ENCODE results near the gene WWOX. TPM values are rescaled to one million over a fixed set of nuclear protein-coding genes. Genes with fewer than 3 reads are reported as not detected.

WWOX gene
- total and polyA plus RNA-seq, 2 of the 8 experiments (the other 6 are each of a cell fraction or from before 2014, with no cell fraction given): 5.4 to 16.7 TPM

DNA sequence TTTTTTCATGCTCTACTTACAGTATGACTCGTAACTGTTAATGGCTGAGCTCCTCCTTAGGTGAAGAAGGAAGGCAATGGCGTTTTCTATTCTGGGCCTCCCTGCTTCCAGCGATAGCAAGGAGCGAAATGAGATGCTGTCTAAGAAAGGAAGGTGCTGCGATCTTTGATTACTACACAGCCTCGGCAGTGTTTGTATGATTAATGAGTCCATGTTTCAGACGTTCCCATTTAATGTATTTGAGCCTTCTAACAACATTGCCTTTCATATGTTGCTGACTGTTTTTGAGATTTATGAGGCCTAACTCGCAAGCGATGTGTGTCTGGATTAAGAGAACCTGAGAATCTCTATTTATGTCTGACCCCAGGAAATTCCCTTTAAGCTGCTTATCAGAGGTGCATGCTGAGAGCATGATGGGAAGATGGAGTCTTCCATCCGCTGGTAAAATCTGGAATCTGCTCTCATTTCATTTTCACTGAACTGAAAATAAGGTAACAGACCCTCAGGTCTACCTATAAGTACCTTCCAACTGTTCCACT lies 403.4 kb downstream of the WWOX start:
- no peaks in the 10 kb centered on the region for H3K9me3 ChIP-seq (ENCODE audit: insufficient read depth in 2 of 2, low read depth in 1 of 2, low read length in 1 of 2)
- TF ChIP-seq, protein P1, sequence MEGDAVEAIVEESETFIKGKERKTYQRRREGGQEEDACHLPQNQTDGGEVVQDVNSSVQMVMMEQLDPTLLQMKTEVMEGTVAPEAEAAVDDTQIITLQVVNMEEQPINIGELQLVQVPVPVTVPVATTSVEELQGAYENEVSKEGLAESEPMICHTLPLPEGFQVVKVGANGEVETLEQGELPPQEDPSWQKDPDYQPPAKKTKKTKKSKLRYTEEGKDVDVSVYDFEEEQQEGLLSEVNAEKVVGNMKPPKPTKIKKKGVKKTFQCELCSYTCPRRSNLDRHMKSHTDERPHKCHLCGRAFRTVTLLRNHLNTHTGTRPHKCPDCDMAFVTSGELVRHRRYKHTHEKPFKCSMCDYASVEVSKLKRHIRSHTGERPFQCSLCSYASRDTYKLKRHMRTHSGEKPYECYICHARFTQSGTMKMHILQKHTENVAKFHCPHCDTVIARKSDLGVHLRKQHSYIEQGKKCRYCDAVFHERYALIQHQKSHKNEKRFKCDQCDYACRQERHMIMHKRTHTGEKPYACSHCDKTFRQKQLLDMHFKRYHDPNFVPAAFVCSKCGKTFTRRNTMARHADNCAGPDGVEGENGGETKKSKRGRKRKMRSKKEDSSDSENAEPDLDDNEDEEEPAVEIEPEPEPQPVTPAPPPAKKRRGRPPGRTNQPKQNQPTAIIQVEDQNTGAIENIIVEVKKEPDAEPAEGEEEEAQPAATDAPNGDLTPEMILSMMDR (IDR thresholded peaks at IDR 0.05; ENCODE audit: control extremely low read depth in 1 of 3, insufficient read depth in 1 of 3, low read depth in 1 of 3, low read length in 3 of 3): no peak
- TF ChIP-seq GTF2F1 (IDR thresholded peaks at IDR 0.05; ENCODE audit: borderline replicate concordance, low read depth, low read length) (no peak), YY1 (IDR thresholded peaks at IDR 0.05; ENCODE audit: low read depth, low read length) (no peak), SIRT6 (IDR thresholded peaks at IDR 0.05; ENCODE audit: low read length) (no peak), TAF1 (IDR thresholded peaks at IDR 0.05; ENCODE audit: low read depth, low read length) (no peak), HDAC2 (IDR thresholded peaks at IDR 0.05; ENCODE audit: borderline replicate concordance in 1 of 2, low read depth in 2 of 2, low read length in 2 of 2) (no peak), TEAD4 (IDR thresholded peaks at IDR 0.05; ENCODE audit: low read depth, low read length) (no peak), POU5F1 (IDR thresholded peaks at IDR 0.05; ENCODE audit: low read depth, low read length) (no peak), SUZ12 (IDR thresholded peaks at IDR 0.05; ENCODE audit: low read length) (no peak), JUN (IDR thresholded peaks at IDR 0.05; ENCODE audit: low read depth, low read length) (no peak)
- TF ChIP-seq, protein P2, sequence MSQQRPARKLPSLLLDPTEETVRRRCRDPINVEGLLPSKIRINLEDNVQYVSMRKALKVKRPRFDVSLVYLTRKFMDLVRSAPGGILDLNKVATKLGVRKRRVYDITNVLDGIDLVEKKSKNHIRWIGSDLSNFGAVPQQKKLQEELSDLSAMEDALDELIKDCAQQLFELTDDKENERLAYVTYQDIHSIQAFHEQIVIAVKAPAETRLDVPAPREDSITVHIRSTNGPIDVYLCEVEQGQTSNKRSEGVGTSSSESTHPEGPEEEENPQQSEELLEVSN (IDR thresholded peaks at IDR 0.05): no peak

More for the DNA sequence above, 403.4 kb downstream of the WWOX start:
- DNase-seq (ENCODE audit: low read depth in 1 of 2, low spot score in 2 of 2) (no peak), FAIRE-seq (no peak)
- Histone ChIP-seq H2AK5ac (ENCODE audit: low read depth, low read length) (no peak overlapping the region), H3K4me1 (replicated peaks in 1 of 4; ENCODE audit: control insufficient read depth in 3 of 4, insufficient read depth in 4 of 4, low read length in 3 of 4) (no peaks in the 10 kb centered on the region; a peak in 1 of 7 replicates), H2BK5ac (ENCODE audit: low read depth, low read length) (no peak overlapping the region), H2AFZ (ENCODE audit: low read length) (no peak overlapping the region), H4K8ac (ENCODE audit: extremely low read depth, insufficient read depth, low read length) (no peak overlapping the region), H2BK120ac (replicated peaks; ENCODE audit: low read depth, low read length) (no peak overlapping the region), H3K56ac (replicated peaks; ENCODE audit: insufficient read length, low read depth, low read length) (no peak overlapping the region), H4K20me1 (replicated peaks in 1 of 2; ENCODE audit: control insufficient read depth in 1 of 2, insufficient read depth in 2 of 2, low read length in 2 of 2) (no peaks in the 10 kb centered on the region), H3K23me2 (ENCODE audit: low read depth, low read length) (no peaks in the 10 kb centered on the region), H2BK20ac (ENCODE audit: low read length) (no peak overlapping the region), H3K23ac (ENCODE audit: insufficient read length) (no peak overlapping the region), H3K18ac (ENCODE audit: extremely low read depth, low read length) (no peak overlapping the region), H3K36me3 (ENCODE audit: control insufficient read depth in 2 of 4, insufficient read depth in 4 of 4, low read length in 3 of 4) (no peaks in the 10 kb centered on the region), H3K79me2 (ENCODE audit: control insufficient read depth in 1 of 2, insufficient read depth in 2 of 2, low read length in 2 of 2) (no peaks in the 10 kb centered on the region), H3K4ac (replicated peaks; ENCODE audit: insufficient read length, low read depth, low read length) (no peak overlapping the region), H3K9ac (replicated peaks in 1 of 4; ENCODE audit: extremely low read depth in 1 of 4, low read depth in 3 of 4, low read length in 3 of 4) (no peak overlapping the region), H3K79me1 (ENCODE audit: low read depth, low read length) (no peaks in the 10 kb centered on the region), H3K27ac (ENCODE audit: low read depth, low read length) (no peak overlapping the region), H3K4me2 (ENCODE audit: insufficient read depth in 1 of 2, low read depth in 2 of 2, low read length in 2 of 2) (no peak overlapping the region), H4K5ac (ENCODE audit: insufficient read length, low read depth, low read length) (no peak overlapping the region), H3K14ac (ENCODE audit: insufficient read length) (no peak overlapping the region), H2BK12ac (ENCODE audit: low read depth, low read length) (no peak overlapping the region), H3K27me3 (replicated peaks in 1 of 4; ENCODE audit: control insufficient read depth in 3 of 4, extremely low read depth in 1 of 4, insufficient read depth in 3 of 4, low read length in 3 of 4) (no peaks in the 10 kb centered on the region), H4K91ac (replicated peaks; ENCODE audit: insufficient read length, low read length) (no peak overlapping the region), H3K4me3 (ENCODE audit: extremely low read depth in 1 of 4, insufficient read depth in 2 of 4, low read depth in 3 of 4, low read length in 4 of 4) (no peak overlapping the region), H2BK15ac (ENCODE audit: low read length) (no peak overlapping the region)
- CTCF ChIA-PET (ENCODE audit: partially characterized antibody): interaction anchor here (0.6 to 1.7 kb wide), 8 partner anchors 12 to 399 kb away, joined by 3 to 4 read pairs (median 3); no protein-coding TSS in a partner anchor
- POLR2A ChIA-PET (ENCODE audit: partially characterized antibody): interaction anchor here (0.6 kb wide), 1 partner anchor 26 kb away, joined by 3 read pairs; no protein-coding TSS in a partner anchor
- WGBS, 2 experiments (ENCODE audit: extremely low coverage in 1 of 2, insufficient coverage in 1 of 2, insufficient read length in 1 of 2, insufficient replicate concordance in 2 of 2, low coverage in 1 of 2, low lambda C conversion rate in 2 of 2, missing lambda C conversion rate in 1 of 2): 84% methylated on average over 10 of the region's 10 CpGs; no CpG with 5 or more reads in 1 of the 2 experiments

Measured in H1 (cell line).